Skeletal muscle tissue (tissue), 4 donors: Measurements from ENCODE around the gene PDE2A. TPM values are rescaled to one million over a fixed set of nuclear protein-coding genes. Genes with fewer than 3 reads are reported as not detected.

Source experiments
- H3K27ac ChIP-seq: one replicate; pipeline ENCODE4 v1.7.0; 2013; ENCODE audit warnings: mild to moderate bottlenecking, low read depth, low read length, inconsistent platforms
- H3K27me3 ChIP-seq, 3 donors: one replicate each; pipeline ENCODE4 v1.7.0; 2013; ENCODE audit warnings: low read length in 3 of 3; ENCODE audit not compliant: control insufficient read depth in 3 of 3, insufficient read depth in 3 of 3
- H3K36me3 ChIP-seq, 3 donors: one replicate each; pipeline ENCODE4 v1.7.0; 2013; ENCODE audit warnings: low read length in 3 of 3; ENCODE audit not compliant: control insufficient read depth in 3 of 3, insufficient read depth in 3 of 3
- H3K4me1 ChIP-seq, 3 donors: one replicate each; pipeline ENCODE4 v1.7.0; 2013; ENCODE audit warnings: low read length in 3 of 3, mild to moderate bottlenecking in 3 of 3; ENCODE audit not compliant: control insufficient read depth in 3 of 3, insufficient read depth in 3 of 3
- H3K4me3 ChIP-seq, 3 donors: one replicate each; pipeline ENCODE4 v1.7.0; 2013; ENCODE audit warnings: low read length in 3 of 3
- H3K9ac ChIP-seq, 3 donors: one replicate each; pipeline ENCODE4 v1.7.0; 2013; ENCODE audit warnings: low read length in 3 of 3, mild to moderate bottlenecking in 3 of 3, moderate library complexity in 2 of 3, low read depth in 1 of 3
- H3K9me3 ChIP-seq, 3 donors: one replicate each; pipeline ENCODE4 v1.7.0; 2013; ENCODE audit warnings: low read length in 3 of 3; ENCODE audit not compliant: control insufficient read depth in 3 of 3
- total RNA-seq: library from RNA; depleted of rRNA; stranded (reverse); fragments of >200 nt; gene quantifications from one replicate; pipeline ENCODE4 v1.2.3, GENCODE V29; 2014
- donor health status: Osteomylitis.

The PDE2A gene
- total RNA-seq, 1 donor from 2014 or later, result 12.0 TPM

DNA sequence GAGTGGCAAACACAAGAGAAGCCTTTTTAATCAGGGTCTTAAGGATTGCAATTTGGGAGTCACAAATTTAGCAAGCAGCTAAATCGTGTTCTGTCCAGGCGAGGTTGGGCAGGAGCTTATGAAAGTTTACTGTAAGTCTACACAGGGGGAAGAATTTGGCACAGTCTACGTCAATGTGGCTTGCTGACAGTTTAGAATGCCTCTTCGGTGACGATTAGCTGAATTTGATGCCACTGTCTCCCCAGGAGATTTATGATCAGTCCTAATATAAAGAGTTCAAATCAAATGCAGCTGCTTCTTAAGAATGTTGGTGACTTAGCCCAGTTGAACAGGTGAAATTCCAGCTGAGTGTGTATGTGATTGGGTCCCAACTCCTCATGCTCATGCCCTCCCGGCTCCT lies 125.8 kb downstream of the PDE2A start:
- no peak overlapping the region for H3K4me3 ChIP-seq
- H3K9me3 ChIP-seq, result no peaks in the 10 kb centered on the region
- no peak overlapping the region for H3K9ac ChIP-seq
- H3K27me3 ChIP-seq, result peaks cover 0 to 1% (median under 1%) of the 10 kb centered on the region in 3 donors
- no peak overlapping the region for H3K27ac ChIP-seq
- H3K4me1 ChIP-seq, result peaks cover 0 to 8% (median 0%) of the 10 kb centered on the region in 3 donors
- no peaks in the 10 kb centered on the region for H3K36me3 ChIP-seq

DNA sequence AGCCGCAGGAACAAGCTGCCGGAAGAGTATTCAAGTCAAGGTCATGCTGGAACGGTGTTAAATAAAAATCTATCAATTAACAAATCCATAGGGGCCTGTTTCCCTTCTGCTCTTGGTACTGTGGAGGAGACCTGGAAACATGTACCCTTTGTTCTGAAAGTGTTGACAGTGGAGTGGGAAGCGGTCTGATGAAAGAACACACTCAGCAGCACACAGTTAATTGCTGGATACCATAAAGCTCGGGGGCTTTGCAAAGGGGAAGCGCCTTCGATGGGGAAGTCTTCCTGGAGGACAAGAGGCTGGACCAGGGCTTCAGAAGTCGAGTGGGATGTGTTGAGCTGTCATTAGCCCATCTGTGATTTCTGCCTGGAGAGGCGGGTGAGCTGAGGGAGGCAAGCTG lies 127.4 kb downstream of the PDE2A start:
- H3K27me3 ChIP-seq, result peaks cover 0 to 2% (median 1%) of the 10 kb centered on the region in 3 donors
- no peak overlapping the region for H3K4me3 ChIP-seq
- no peaks in the 10 kb centered on the region for H3K36me3 ChIP-seq
- peaks cover 0 to 8% (median 0%) of the 10 kb centered on the region in 3 donors for H3K4me1 ChIP-seq
- no peak overlapping the region for H3K9ac ChIP-seq
- no peak overlapping the region for H3K27ac ChIP-seq
- H3K9me3 ChIP-seq, result no peaks in the 10 kb centered on the region

DNA sequence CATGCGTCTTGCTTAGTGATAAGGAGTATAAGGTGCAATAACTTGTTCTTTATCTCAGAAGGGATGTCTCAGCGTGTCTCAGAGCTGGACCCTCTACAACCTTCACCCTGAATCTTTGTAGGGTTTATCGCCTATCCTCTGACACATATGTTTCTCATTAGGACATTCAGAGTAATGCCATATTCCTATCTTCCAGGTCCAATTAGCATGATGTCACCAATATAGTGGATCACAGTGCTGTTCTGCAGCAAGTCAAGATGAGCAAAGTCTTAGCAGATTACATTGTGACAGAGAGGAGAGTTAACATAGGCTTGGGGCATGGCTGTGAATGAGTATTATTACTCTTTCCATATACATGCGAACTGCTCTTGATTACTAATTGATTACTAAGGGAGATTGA lies 129.6 kb downstream of the PDE2A start:
- Histone ChIP-seq H3K9me3 (no peaks in the 10 kb centered on the region), H3K4me3 (no peak overlapping the region), H3K27me3 (peaks cover 0 to 5% (median 2%) of the 10 kb centered on the region in 3 donors), H3K27ac (no peak overlapping the region), H3K36me3 (no peaks in the 10 kb centered on the region), H3K4me1 (peaks cover 0 to 8% (median 0%) of the 10 kb centered on the region in 3 donors), H3K9ac (no peak overlapping the region)

DNA sequence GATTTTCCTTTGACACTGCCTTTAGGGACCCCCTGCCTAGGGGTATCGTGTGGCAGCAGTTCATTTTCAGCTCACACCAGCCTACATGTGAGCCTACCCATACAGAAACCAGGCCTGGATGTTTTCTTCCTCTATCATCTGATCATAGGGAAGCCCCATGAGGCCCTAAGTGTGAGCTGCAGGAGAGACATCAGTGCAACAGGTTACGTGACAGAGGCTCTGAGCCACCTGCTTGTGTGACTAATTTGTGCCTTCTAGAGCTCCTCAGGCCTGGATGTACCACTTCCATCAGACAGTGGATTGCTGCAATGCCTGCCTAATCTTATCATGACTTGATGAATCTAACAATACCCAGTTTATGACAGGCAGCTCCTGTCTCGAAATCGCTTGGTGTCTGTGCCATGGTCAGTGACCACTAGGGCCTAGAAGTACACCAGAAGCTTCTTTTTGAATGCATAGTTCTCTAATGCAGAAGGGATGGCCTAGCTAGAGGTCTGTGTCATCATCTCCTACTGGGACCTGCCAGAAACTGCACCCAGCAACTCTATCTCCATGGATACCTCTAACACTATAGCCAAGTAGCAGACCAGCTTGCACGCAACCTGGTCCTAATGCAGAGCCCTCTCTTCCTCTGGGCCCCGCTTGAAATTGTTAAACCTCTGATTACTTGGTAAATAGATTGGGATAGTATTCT lies 130.2 kb downstream of the PDE2A start:
- no peaks in the 10 kb centered on the region for H3K9me3 ChIP-seq
- H3K4me1 ChIP-seq, result peaks cover 0 to 3% (median 0%) of the 10 kb centered on the region in 3 donors
- no peak overlapping the region for H3K4me3 ChIP-seq
- no peak overlapping the region for H3K27ac ChIP-seq
- H3K9ac ChIP-seq, result no peak overlapping the region
- peaks cover under 1 to 5% (median 2%) of the 10 kb centered on the region in 3 donors for H3K27me3 ChIP-seq
- H3K36me3 ChIP-seq, result no peaks in the 10 kb centered on the region

DNA sequence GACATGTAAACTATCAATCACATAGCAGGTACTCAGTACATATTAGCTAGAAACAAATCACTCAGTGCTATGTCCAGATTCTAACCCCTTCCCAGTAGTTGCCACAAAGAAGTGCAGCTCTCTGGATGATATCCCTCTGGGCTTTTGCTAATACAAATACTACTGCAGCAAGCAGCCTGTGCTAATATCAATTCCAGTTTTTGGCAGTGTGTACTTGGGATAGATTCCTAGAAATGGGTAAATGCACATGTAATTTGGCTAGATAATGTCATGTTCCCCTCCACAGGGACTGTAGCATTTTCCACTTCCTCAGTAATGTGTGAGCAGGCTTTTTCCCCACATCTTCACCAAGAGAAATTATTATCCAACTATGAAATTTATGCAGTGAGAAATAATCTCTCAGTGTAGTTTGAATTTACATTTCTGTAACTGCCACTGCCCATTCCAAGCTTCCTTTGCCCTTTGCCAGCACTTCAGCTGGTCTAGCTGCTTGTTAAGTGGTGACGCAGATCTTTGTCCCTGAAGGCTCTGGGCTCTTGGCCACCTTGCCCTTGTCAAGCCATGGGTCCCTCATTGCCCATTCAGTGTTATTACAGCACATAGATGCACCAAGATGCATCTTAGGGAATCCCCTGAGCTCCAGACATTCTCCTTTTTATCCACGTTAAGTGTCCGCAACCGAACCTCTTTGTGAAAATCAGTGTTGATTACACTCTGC lies 132.8 kb downstream of the PDE2A start:
- Histone ChIP-seq H3K36me3 (no peaks in the 10 kb centered on the region), H3K4me3 (no peak overlapping the region), H3K9me3 (no peaks in the 10 kb centered on the region), H3K27me3 (peaks cover 2 to 5% (median 3%) of the 10 kb centered on the region in 3 donors), H3K27ac (no peak overlapping the region), H3K4me1 (no peaks in the 10 kb centered on the region), H3K9ac (no peak overlapping the region)

DNA sequence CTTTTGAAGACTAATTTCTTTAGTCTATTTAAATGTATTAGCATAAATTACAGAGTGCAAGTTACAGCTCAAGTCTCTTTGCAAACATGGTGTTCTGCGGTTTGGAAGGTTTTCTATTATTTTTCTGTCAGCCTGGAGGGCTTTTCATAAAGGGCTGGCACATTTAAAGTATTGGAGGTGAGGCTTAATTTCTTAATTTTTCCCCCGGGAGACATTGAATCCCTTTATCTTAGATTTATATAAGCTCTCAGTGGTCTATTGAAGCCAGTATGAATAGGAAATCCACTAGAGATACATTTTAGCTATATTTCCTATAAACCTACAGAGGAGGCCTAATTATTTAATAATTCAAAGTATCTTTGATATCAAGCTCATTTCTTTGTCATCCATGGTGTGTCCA lies 137.2 kb downstream of the PDE2A start:
- H3K4me3 ChIP-seq, result no peak overlapping the region
- H3K9me3 ChIP-seq, result no peaks in the 10 kb centered on the region
- peaks cover 0 to 5% (median 3%) of the 10 kb centered on the region in 3 donors for H3K27me3 ChIP-seq
- H3K4me1 ChIP-seq, result no peaks in the 10 kb centered on the region
- H3K27ac ChIP-seq, result no peak overlapping the region
- no peak overlapping the region for H3K9ac ChIP-seq
- no peaks in the 10 kb centered on the region for H3K36me3 ChIP-seq

DNA sequence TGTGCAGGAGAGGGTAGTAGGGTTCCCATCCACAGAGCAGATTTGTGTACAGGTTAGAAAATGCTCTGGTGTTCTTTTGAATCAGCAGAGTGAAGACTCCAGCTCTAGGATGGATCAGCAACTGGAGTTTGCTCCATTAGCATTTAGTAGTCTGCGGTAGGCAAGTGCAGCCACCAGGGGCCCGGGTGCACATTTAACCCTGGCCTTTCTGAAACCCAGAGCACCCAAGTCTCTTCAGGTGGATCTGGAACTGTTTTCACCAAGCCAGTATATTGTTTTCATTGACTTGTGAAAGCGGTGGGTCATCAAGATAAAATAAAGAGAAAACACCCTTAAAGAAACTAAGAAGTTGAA lies 139.1 kb downstream of the PDE2A start:
- H3K27ac ChIP-seq, result no peak overlapping the region
- H3K27me3 ChIP-seq, result peaks cover 0 to 3% (median 0%) of the 10 kb centered on the region in 3 donors
- no peak overlapping the region for H3K4me3 ChIP-seq
- H3K9me3 ChIP-seq, result no peaks in the 10 kb centered on the region
- no peak overlapping the region for H3K9ac ChIP-seq
- no peaks in the 10 kb centered on the region for H3K4me1 ChIP-seq
- no peaks in the 10 kb centered on the region for H3K36me3 ChIP-seq

DNA sequence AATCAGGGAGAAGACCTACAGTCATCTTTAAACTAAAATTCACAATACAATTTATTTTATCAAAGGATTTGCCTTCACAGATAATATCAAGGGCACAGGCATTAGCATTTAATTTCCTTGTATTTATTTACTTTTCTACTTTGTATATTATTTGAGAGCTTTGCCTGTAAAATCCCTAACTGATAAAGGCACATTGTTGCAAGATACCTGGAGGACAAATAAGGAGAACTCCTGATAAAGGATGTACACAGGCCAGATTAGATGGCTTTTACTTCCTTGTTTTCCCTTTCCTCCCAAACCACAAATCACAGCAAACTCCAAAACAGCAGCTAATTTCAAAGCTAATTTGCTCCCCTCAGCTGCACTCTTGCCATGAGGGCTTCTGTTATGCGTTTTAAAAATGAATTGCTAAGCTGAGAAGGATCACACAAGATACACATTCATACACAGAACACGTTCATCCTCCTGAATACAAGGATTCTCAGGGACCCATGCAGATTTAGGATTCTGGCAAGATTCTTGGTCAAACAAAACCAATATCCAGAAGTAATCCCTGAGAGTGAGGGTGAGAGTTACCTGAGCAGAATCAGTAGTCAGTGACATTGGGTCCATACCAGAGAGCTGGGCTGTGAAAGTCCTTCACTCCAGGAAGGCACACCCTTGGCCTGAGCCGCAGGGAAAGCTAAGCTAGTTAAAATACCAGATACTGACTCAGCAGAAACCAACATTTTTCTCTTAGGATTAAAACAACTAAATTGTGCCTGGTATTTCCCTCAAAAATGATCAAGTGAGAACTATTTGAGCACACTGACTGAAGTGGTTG lies 139.6 kb downstream of the PDE2A start:
- Histone ChIP-seq H3K9ac (no peak overlapping the region), H3K36me3 (no peaks in the 10 kb centered on the region), H3K4me1 (no peaks in the 10 kb centered on the region), H3K27me3 (peaks cover 0 to 3% (median 0%) of the 10 kb centered on the region in 3 donors), H3K9me3 (no peaks in the 10 kb centered on the region), H3K4me3 (no peak overlapping the region), H3K27ac (no peak overlapping the region)

DNA sequence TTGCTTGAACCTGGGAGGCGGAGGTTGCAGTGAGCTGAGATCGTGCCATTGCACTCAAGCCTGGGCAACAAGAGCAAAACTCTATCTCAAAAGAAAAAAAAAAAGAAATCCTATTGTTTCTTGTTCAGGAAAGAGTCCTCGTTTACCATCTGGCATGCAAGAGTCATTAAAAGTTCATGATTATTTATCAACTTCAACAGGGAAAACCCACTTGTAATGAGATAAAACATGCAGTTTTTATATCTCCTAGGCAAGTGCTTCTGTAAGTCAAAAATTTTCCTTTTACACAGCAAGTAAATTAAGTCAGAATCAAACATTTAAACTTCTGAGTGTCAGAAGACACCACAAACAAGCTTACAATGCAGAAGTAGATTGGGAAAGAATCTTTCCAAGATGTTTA lies 145.2 kb downstream of the PDE2A start:
- Histone ChIP-seq H3K36me3 (no peaks in the 10 kb centered on the region), H3K9ac (no peak overlapping the region), H3K27me3 (no peaks in the 10 kb centered on the region), H3K27ac (no peak overlapping the region), H3K9me3 (no peaks in the 10 kb centered on the region), H3K4me3 (no peak overlapping the region), H3K4me1 (no peaks in the 10 kb centered on the region)

DNA sequence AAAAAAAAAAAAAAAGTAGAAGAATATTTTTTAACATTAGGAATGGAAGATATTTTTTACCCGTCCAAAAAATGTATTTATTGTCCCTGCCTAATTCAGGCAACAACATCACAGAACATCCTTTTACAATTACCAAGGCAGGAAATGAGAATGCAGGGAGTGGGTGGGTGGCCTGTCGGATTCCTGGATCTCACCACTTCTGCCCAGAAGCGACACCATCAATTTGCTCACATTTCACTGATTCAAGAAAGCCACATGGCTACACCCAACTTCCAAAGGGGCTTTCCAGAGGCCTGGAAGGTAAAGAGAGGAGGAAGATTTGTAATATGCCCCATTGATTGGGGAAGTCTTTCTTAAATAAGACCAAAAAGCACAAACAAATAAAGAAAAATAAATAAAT lies 146.1 kb downstream of the PDE2A start:
- Histone ChIP-seq H3K36me3 (no peaks in the 10 kb centered on the region), H3K4me3 (no peak overlapping the region), H3K27me3 (no peaks in the 10 kb centered on the region), H3K27ac (no peak overlapping the region), H3K9ac (no peak overlapping the region), H3K9me3 (no peaks in the 10 kb centered on the region), H3K4me1 (no peaks in the 10 kb centered on the region)
